NCI-H748 (cell line): ENCODE data around the gene GYPA.
A peak's percentile ranks its signal among the peaks of the same experiment; 100 is the strongest.
"Not testable (repeated sequence)": the region's sequence is repeated elsewhere in the genome, so short reads cannot be mapped to it uniquely, and the experiment has no call there.

Source experiments
- DNase-seq: peaks from one replicate; lab custom pipeline; 2025; ENCODE audit not compliant: unreplicated experiment; lab: John Stamatoyannopoulos, UW

The GYPA gene

DNA sequence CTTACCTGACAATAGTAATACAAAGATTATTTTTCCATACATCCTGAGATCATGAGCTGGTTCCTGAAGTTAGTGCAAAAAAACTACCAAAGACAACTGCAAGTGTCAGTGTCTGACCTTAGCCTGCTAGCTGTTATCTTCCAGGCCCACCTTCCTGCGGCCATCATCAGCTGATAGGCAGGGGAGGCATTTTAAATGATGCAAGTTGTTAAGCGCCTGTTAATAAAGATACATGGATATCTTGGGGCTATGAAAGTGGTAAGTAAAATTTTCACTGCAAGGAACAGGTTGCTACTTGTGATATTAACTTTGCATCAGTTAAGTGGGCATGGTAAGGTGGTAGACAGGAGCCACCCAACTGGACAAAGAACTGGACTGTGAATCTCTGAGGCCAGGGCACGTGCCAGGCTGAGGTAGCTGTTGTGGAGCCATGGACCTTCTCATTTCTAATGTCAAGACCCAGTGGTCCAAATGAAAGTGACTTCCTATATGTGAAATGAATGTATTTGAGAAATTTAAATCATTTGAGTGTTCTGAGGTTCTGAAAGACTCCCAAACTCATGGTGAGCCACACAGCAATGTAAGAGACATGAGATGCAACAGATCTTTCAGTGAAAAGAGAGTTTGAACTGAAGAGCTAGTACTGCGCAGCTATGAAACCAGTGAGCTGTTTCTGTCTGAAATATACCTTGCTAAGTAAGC lies at the start of gene GYPA:
Gene GYPA (minus strand): TSS at position 125 of the 702 bp plus-strand sequence. CDS start 83 bp downstream, at position 42.
- DNase-seq: not testable (repeated sequence)

DNA sequence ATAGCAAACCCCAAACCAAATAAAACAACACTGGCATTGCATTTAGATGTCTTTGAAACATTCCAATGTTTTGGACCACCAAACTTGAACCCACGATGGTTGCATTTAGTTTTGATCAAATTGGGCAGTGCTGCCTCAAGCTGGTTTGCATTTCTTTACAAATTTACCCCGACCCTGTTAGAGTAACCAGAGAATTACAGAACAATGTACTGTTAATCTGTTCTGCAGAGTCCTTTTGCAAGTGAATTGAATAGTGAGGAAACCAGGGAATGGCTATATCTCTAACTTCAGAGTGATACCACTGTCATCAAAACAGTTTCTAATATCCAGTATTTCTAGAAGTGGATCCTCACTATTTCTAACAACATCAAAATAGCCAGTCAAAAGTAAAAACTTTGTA lies 49.5 kb upstream of the GYPA start:
- no peak for DNase-seq

DNA sequence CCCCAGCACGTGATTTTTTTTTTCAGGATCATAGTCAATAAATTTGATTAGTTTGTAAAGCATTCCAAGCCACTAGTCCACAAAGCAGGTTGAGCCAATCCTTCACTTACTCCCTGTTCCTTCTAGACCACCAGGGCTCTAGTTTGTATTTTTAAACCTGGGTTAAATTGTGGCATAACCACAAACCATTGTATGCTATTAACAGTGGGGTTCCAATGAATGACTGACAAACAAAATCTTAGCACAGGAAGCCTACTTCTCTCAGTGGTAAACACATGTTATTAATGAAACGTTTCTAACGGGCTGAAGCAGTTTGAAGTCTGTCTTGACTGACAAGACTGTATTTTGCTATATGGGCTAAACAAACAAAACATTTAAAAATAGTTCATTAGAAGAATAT lies 48.6 kb upstream of the GYPA start:
- no peak for DNase-seq

DNA sequence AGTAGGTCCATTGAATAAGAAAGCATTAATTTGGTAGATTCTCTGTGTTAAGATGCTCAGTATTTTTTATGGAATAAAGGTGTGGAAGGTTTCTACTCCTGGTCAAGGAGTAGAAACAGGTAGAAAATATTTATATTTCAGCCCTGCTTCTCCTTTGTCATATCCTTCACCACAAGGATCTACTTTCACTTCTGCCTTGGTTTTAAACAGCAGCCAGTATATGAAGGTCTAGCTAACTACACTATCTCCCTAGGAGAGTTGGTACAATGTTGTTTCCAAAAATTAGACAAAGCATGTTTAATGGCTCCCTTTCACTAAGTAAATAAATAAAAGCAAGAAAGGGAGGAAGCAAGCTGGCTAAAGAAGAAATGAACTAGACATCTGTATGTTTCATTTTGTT lies 44.6 kb upstream of the GYPA start:
- no peak for DNase-seq

DNA sequence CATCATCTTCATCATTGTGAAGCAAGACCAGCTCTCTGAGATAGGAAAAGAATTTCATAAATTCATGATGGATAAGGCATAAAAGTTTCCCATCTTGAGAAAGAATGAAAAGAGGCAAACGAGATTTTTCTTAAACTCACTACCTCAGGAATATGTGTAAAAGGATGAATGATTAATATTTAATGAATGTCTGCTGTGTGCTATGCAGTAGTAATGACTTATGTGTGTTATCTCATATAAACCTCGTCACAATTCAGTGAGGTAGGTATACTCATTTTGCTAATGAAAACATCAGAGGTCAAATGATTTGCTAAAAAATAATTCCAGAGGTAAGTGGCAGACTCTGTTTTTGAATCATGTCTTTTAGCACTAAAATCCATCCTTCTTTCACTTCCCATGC lies 42.6 kb upstream of the GYPA start:
- no peak for DNase-seq

DNA sequence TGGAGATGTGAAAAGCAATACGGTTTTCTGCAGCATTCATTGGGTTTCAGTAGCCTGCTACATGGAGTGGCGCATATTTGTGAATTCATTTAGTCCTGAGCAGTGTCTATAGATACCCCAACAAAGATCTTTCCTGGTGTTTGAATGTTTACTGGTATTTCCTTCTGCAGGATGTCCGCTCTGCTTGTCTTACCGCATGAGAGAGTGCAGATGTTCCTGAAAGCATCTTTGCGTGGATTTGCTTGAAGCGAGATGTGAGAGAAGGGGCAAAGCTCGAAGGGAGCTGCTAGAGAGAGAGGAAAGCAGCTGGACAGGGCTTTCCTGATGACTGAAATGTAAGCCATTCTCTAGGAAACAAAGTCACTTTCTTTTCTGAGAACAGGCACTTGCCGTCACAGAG lies 40.9 kb upstream of the GYPA start:
- DNase-seq: no peak

DNA sequence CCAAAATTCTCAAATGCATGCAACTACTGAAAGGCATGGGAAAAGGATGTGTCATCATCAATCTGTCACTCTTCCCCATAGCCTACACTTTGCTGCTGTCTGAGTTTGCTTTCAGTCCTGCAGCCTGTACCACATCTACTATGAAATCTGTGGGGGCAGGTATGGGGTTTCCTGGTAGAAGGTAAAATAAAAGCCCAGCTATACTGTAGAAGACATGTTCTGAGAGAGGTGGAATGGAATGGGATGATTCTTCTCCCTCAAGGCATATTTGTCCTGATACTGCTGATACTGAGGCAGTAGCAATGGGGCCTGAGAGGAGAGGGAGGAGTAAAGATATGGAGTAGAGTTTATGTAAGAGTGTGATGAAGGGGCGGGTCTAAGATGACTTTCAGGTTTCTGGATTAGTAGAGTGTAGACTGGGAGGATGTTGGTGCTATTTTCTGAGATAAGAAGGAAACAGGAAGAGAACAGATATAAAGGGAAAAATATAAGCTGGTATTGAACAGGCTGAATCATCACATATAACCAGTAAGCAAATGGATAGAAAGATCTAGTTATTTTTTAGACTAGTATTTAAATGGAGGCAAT lies 38.7 kb upstream of the GYPA start:
- DNase-seq: no peak

DNA sequence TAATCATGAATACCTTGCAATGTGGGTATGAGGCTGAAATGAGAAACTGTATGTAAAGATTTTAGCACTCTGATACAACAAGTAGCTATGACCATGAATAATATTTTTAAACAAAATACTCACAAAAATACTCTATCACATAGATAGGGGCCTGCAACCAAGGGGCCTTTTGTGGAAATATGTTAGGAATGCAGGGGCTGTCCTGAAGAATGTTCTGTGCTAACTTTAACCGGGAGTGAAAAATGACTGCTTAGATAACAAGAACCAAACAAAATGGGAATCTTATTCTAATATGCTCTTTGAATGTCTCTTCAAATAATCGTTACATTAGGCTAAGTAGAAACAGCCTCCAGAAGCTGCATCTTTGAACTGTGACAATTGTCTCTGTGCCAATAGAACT lies 37.9 kb upstream of the GYPA start:
- no peak for DNase-seq

DNA sequence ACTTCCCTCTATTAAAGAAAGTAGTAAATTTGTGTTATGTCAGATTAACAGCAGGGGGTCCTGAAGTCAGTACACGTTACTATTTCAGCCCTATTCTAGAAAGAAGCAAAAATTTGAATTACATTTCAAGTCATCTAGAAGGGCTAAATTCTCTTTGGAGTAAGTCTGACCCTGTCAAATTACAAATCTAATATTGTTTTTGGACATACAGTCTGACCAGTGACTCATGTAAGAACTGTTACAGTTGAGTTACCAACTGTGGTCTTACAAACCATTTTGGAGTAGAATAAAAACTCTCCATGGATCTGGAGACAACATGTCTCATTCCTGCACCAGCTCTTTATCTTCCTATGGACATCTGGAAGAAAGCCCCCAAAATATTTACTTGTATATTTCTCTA lies 36.0 kb upstream of the GYPA start:
- no peak for DNase-seq

DNA sequence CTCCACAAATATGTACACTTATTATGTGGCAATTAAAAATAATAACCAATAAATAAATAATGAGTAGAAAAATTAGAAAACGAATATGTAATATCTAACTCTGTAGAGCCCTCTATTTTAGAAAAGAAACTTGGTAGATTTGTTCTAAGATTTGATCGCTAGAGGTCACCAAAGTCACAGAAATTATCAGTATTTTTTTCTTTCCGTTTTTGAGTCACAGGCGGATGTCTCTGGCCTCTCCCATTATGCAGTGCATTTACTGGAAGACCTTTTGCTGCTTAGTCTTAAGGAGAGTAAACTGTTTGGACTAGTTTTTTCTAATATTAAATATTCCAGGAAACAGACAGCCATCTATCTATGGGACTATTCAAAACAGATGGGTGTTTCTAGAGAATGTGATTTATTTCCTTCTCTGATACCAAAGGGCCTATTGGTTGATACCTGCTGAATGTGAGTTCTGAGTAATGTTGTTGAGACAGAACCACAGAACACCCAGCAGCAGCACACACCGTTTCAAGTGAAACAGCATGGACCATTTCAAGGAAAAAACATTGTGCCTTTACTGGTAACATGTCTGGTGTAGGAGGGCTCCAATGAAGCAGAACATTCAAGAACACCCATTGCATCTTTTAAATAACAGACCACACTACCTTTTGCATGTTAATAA lies 34.0 kb upstream of the GYPA start:
- peak; percentile 32 for DNase-seq

DNA sequence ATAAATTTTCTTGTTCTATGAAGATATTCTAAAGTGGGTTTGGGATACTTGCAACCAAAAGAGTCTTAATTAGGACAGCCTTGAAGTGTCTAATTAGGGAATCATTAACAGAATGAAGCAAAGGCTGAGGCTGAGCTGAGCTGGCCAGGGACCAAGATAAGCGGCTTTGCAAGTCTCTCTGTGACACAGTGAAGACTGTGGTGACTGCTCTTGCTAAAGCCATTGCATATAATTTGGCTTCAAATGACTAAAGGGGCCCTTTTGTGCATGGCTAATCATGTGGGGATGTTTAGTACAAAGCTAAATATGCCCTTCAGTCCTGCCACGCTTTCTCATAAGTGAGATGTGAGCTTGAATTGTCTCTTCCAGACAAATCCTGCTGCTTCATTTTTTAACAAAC lies 31.2 kb upstream of the GYPA start:
- DNase-seq: no peak

DNA sequence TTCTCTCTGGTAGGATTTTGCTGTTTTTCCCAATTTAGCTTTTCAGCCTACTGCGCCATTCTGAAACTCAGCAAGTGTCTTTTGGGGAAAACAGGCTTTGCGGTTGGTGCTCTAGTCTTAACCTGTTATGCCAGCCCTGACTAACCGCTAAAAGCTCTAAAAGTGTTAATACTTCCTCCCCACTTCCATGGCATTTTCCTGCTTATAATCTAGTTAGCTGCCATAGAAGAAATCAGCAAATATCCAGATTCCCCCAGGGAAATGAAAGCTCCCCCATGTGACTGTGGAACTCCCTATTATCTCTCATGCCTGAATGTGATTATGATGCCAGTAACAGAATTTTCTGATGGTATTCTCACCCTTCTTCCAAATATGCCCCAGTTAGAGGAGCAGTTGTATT lies 28.7 kb upstream of the GYPA start:
- DNase-seq: no peak

DNA sequence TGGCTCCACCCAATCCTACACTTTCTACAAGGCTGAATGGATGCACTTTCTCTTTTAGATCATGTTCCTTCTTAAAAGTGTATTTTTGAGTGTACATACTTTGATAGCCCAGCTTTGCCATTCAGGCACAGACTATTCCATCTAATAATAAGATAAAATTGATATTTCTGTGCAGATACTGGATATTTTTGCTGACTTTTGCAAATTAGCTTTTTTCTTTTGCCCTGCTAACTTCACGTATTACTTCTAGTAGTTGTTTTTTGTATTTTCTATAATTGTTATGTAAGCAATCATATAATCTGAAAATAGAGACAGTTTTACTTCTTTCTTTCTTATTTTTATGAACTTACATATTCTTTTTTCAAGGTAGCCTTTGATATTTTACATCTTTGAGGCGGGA lies 13.5 kb upstream of the GYPA start:
- no peak for DNase-seq

DNA sequence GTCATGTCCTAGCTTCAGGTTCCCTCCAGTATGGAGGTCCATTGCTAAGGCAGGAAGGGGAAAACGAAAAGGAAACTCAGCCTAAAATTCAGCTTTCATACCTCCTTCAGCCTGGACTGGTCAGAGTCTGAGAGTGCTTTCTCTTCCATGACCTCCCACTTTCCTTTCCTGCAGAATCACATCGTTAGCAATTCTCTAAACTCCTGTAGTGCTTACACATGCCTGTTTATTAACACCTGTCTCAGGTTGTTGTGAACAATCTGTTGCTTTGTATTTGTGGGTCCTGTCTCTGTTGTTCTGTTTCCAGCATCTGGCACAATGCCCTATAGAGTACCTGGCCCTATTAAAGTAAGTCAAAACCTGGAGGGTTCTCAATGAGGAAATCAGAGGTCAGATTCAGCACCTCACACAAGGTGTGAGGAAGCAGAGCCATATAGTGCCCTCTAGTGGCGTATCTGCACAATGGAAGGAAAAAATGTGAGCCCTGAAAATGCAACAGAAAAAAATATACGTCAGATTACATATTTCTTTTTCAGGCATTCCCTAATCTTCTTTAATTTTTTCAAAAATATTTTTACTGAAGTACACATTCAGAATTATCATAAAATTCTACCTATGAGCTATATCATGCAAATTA lies 2.3 kb upstream of the GYPA start:
- DNase-seq: peak; percentile 14

DNA sequence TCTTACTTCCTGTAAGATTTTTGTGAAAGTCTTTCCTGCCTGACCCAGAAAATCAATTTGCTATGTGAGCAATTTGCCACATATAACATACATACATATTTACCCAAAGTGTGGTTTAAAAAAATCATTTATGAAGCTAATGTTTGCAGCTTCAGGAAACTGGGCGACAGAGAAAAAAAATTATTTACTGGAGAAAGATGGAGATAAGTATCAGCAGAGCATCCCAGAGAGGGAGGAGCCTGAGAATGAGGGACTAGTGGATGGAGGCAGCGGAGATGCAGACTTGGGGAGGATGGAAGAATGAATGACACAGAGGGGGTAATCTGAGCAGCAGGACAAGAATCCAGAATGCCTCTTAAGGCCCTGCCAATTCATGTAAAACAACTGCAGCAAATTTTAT lies 975 bp upstream of the GYPA start:
- DNase-seq: no peak

DNA sequence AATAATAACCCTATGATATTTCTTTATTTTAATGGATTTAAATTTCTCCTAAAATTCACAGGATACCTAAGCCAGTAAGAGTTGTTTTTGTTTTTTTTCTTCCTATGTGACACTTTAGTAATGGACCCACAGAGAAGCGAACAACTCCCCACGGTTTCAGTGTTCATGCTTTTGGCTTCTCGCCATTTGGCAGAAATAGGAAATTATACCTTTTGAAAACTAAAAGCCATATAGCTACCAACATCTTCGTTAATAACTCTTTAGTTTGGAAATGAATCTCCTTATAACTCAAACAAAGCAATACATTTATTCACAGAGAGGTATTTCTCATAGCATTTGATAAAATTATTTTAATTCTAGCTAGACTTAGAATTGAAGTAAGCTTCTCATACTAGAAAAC lies 527 bp downstream of the GYPA start:
- not testable (repeated sequence) for DNase-seq

DNA sequence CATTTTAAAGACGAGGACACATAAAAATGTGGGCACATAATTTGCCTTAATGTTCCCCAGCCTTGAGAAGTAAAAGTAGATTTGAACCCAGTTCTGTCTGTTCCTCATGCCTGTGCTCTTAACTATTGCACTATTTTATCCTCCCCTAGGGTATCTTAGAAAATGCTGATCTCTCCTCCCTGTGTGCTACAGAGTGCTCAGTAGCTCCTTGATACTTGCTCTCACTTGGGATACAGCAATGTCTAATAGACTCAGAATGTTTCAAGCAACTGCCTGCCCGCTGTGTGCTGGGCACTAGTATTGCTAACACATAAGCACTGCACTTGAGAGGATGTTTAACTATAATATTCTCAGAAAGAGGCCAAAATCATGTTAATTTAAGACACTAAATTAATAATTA lies 971 bp downstream of the GYPA start:
- not testable (repeated sequence) for DNase-seq

DNA sequence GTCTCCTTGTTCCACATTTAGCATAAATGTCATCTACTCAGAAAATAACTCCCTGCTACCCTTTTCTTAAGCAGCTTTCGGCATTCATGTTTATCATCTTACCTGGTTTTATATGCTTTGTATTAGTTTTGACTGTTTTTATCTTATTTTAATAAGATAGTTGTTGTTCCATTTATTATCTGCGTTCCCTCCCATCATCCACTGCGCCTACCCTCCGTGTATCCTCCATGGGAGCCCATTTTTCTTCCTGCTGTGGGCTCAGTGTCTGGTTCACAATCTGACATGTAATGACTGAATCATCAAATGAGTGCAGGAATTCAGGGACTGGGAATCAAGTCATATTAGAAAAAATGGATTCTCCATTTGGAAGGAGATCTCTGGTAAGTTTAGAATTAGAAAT lies 2.3 kb downstream of the GYPA start:
- not testable (repeated sequence) for DNase-seq

DNA sequence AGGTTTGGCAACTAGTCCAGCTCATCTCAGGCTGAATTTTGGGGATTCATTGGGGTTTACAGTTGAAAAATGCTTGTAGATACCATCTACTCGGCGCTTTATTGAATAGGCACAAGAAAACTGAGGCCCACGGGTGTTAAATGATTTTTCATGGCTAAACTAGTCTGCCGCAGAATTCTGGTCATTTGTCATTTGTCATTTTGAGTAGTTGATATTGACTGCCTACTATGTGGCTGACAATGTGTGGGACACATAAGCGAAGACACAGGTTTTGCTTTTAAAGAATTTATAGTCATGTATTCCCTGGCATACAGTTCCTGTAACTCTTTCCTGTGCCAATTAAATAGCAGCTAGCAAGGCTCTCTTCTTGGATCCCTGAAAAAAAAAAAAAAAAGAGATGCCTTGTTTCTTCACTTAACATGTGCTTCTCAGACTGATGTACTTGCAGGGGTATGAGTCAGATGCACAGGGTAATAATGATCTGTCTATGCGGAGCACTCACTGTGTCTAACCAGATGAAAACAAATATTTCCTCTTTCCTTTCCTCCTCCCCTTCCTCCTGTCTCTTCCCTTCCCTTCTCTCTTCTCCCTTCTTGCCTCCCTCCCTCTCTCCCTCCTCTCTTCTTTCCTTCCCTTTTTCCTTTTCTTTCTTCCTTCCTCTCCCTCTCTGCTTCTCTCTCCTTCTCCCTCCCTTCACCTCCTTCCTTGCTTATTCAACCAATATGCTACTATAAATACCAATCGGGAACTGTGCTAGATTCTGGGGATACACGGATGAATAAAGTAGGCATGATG lies 3.2 kb downstream of the GYPA start:
- DNase-seq: not testable (repeated sequence)

DNA sequence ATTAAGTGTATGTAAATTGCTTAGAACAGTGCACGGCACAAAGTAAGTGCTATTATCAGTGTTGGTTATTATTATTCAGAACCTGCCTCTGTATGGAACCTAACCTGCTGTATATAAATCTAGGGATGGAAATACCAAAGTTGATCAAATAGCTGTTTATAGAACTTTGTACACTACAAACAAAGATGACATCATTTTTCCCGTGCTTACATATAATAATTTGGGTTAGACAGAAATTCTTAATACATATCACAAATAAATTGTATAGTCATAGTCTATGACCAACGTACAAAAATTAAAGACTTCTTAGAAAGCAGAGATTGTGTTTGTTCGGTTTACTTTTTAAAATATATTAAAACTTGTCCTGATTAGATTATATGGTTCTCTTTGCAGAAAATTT lies 4.3 kb downstream of the GYPA start:
- DNase-seq: not testable (repeated sequence)

DNA sequence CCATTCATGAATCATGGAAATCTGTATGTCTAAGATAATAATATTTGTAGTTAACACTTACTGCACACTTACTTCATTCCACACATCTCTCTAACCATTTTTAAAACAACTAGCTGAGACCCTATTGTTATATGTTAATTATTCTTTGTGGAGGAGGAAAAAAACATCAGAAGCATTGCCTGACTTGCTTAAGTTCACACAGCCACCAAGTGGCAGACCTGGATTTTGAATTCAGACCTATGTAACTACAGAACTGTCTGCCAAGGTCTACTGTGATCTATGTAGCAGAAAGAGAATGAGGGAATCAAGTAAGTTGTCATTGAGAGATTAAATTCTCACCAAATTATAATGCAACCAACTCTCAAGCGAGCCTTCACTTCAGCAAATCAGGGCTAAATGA lies 10.4 kb downstream of the GYPA start:
- DNase-seq: not testable (repeated sequence)
